Smooth muscle cell of the umbilical artery (primary cell): Measurements from ENCODE around the gene NHLH1. TPM values are rescaled to one million over a fixed set of nuclear protein-coding genes. Genes with fewer than 3 reads are reported as not detected.

Experiments
- total RNA-seq: library from RNA; depleted of rRNA; stranded (reverse); fragments of >200 nt; gene quantifications from 2 replicates; pipeline ENCODE4 v1.2.3, GENCODE V29; 2014

NHLH1 gene
- total RNA-seq = not detected in 2 replicates

DNA sequence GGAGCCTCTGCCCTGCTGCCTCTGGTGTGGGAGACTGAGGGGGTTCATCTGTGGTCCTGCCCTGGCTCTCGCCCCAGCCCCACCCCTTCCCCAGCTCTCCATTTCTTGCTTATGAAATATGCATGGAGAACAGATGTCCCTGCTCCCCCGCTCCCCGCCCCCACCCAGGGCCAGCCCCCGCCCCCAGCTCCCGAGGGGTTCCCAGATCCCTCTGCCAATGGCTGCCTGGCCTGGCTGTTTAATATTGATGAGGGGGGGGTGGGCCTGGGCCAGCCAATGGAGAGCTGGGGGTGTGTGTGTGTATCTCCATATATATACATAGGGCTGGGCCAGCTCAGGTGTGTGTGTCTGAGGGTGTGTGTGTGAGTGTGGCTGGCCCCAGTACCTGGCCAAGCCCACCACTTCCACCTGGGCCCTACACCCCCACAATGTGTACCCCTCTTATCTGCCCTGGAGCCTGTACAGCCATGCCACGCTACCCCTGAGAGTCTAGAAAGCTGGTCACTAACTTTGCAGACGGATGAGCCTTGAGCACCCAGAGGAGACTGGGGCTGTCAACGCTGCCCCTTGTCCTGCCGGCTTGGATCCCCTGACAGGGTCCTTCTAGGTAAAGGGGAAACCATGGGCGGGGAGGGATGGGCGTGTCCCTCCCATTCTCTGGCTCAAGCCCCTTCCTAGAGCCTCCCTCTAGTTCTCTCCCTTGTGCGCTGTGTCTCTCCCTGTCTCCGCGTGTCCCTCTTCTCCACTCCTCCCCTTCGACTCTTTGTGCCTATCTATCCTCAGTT, at the start of gene NHLH1:
TSS of gene NHLH1 (plus strand) at position 341 of the 785 bp plus-strand sequence. CDS start 3,661 bp downstream, outside the sequence.

GRCh38 chr1:160342953-160343869, 23.7 kb upstream of the NHLH1 start, which contains the start of the genes COPA and NCSTN:
Gene COPA (minus strand): TSS chr1:160343250. CDS start chr1:160343170, 80 bp downstream.
Gene NCSTN (plus strand): TSS chr1:160343383. CDS start chr1:160343397, 14 bp downstream.

DNA sequence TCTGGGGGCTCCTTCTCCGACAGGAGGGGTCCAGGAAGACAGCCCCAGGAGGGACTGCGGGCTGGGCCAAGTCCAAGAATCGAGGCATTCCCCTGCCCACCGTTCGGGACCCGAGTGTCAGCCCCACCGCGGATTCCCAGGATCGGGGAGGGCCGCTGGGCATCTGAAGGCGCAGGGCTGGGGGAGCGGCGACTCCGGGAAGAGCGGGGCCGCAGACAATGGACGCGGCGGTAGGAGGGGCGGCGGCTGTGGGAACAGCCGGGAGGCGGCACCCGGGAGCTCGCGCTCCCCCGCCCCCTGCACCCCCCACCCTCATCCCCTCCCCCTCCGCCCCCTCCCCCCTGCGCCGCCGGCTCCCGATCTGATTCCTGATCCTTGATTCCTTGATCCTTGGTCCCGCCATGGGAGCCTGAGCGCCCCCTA, 33.4 kb downstream of the NHLH1 start, which contains the start of gene VANGL2:
TSS of gene VANGL2 (plus strand) at position 342 of the 423 bp plus-strand sequence. CDS start 15,274 bp downstream, outside the sequence.

Other genes starting within 250 kb of the NHLH1 start
- not detected in 2 replicates for gene ATP1A4, start 215.5 kb upstream of the NHLH1 start, total RNA-seq
- gene CASQ1, start 176.5 kb upstream of the NHLH1 start, total RNA-seq = 0.09 TPM in 1 of 2 replicates, not detected in the other
- 71.9 and 168 TPM in 2 replicates for gene PEA15, start 161.7 kb upstream of the NHLH1 start, total RNA-seq
- gene DCAF8, start 104.5 kb upstream of the NHLH1 start, total RNA-seq = 67.1 and 81.3 TPM in 2 replicates
- gene PEX19, start 81.9 kb upstream of the NHLH1 start, total RNA-seq = 40.2 and 46.9 TPM in 2 replicates
- gene COPA, start 23.8 kb upstream of the NHLH1 start, total RNA-seq = 416 and 428 TPM in 2 replicates
- 181 and 242 TPM in 2 replicates for gene NCSTN, start 23.7 kb upstream of the NHLH1 start, total RNA-seq
- gene VANGL2, start 33.5 kb downstream of the NHLH1 start, total RNA-seq = under 0.01 and 0.23 TPM in 2 replicates
- not detected in 2 replicates for gene SLAMF6, start 156.2 kb downstream of the NHLH1 start, total RNA-seq
- not detected in 2 replicates for gene CD84, start 212.4 kb downstream of the NHLH1 start, total RNA-seq